Measurements from ENCODE around the gene STARD13.

STARD13 gene

DNA sequence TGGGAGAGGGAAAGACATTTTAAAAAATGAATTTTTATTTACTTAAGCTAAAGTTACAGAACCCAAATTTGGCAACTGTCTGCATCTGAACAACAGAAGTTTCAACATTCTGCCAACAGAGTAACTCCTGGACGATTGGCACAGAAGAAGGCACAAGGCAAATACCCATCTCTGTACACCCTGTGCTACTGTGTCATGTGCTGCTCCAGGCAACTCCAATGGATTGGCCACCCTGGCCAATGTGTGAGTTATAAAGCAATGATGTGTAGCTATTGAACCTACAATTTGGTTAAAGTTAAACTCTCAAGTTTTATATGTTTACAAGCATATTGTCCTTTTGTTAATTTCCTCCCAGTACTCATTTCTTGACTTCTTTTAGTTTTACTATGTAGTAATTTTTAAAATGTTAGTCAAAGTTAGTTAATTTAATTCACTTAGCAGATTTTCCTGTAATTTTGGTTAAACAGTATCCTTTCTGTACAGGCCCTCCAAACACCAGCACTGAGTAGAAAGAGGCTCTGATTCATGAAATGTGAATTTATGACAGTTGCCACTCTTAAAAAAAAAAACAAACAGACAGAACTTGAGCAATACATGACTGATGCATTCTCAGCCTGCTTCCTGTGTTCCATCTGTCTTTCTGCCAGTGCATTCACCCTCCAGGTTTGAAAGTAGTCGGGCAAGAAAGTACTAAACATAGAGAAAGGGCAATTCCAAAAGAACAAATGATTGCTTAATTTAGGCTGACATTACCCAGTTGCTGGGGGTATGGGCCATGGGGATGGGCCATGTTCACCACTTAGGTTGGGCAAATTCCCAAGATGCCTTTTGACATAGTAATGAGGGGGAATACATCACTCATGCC lies 5.9 kb downstream of the STARD13 start:
- no peak for DNase-seq
- no peaks in the 10 kb centered on the region for H3K79me2 ChIP-seq (ENCODE audit: low read length)

DNA sequence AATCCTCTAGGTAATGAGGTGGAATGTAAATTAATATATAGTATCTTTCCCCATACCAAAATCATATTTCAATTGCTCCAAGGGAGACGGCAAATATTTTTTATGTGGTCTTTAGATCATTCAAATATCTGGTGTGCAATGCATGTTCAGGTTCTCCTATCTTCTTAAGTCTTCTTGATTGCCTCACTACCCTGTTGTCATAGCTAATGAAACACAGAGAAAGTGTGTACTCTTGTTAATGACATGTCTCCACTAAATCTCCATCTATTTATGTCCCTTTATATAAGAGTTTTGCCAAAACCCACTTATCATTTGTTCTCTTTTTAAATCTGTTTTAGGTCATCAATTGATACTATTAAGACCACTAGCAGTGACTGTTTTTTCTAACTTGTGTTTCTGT lies 6.6 kb downstream of the STARD13 start:
- Histone ChIP-seq H3F3A (ENCODE audit: insufficient read depth, low read length) (no peaks in the 10 kb centered on the region), H3K9me3 (replicated peaks; ENCODE audit: insufficient read depth, low read length) (no peaks in the 10 kb centered on the region), H3K4me3 (ENCODE audit: low read length) (no peak overlapping the region), H3K27ac (ENCODE audit: low read length) (no peak overlapping the region), H4K20me1 (ENCODE audit: insufficient read depth, low read length) (no peaks in the 10 kb centered on the region), H3K4me1 (ENCODE audit: low read length) (no peaks in the 10 kb centered on the region), H3K9me2 (replicated peaks; ENCODE audit: insufficient read depth, low read length) (no peaks in the 10 kb centered on the region), H3K9ac (ENCODE audit: low read length) (no peak overlapping the region), H2AFZ (ENCODE audit: low read length) (no peak overlapping the region), H3K27me3 (replicated peaks; ENCODE audit: insufficient read depth, low read length) (no peaks in the 10 kb centered on the region), H3K79me2 (ENCODE audit: low read length) (no peaks in the 10 kb centered on the region), H3K36me3 (replicated peaks; ENCODE audit: insufficient read depth, low read length) (no peaks in the 10 kb centered on the region), H3K4me2 (ENCODE audit: low read depth, low read length) (no peak overlapping the region)
- TF ChIP-seq EZH2phosphoT487 (IDR thresholded peaks at IDR 0.05; ENCODE audit: low read length) (no peak), EZH2 (optimal IDR thresholded peaks at IDR 0.05; ENCODE audit: low read depth, low read length) (no peak)
- TF ChIP-seq, protein P1, sequence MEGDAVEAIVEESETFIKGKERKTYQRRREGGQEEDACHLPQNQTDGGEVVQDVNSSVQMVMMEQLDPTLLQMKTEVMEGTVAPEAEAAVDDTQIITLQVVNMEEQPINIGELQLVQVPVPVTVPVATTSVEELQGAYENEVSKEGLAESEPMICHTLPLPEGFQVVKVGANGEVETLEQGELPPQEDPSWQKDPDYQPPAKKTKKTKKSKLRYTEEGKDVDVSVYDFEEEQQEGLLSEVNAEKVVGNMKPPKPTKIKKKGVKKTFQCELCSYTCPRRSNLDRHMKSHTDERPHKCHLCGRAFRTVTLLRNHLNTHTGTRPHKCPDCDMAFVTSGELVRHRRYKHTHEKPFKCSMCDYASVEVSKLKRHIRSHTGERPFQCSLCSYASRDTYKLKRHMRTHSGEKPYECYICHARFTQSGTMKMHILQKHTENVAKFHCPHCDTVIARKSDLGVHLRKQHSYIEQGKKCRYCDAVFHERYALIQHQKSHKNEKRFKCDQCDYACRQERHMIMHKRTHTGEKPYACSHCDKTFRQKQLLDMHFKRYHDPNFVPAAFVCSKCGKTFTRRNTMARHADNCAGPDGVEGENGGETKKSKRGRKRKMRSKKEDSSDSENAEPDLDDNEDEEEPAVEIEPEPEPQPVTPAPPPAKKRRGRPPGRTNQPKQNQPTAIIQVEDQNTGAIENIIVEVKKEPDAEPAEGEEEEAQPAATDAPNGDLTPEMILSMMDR (IDR thresholded peaks at IDR 0.05; ENCODE audit: low read length): no peak
- no peak for DNase-seq

More for the DNA sequence above, 5.9 kb downstream of the STARD13 start:
- no peaks in the 10 kb centered on the region for H3K4me1 ChIP-seq (ENCODE audit: low read length)
- TF ChIP-seq EZH2phosphoT487 (IDR thresholded peaks at IDR 0.05; ENCODE audit: low read length): no peak
- no peak for TF ChIP-seq EZH2 (optimal IDR thresholded peaks at IDR 0.05; ENCODE audit: low read depth, low read length)
- TF ChIP-seq, protein P1 (IDR thresholded peaks at IDR 0.05; ENCODE audit: low read length): no peak
- no peaks in the 10 kb centered on the region for H3F3A ChIP-seq (ENCODE audit: insufficient read depth, low read length)
- H3K36me3 ChIP-seq (replicated peaks; ENCODE audit: insufficient read depth, low read length): no peaks in the 10 kb centered on the region
- no peak overlapping the region for H3K4me2 ChIP-seq (ENCODE audit: low read depth, low read length)
- H3K27me3 ChIP-seq (replicated peaks; ENCODE audit: insufficient read depth, low read length): no peaks in the 10 kb centered on the region
- H3K9me2 ChIP-seq (replicated peaks; ENCODE audit: insufficient read depth, low read length): no peaks in the 10 kb centered on the region
- no peak overlapping the region for H3K9ac ChIP-seq (ENCODE audit: low read length)
- H2AFZ ChIP-seq (ENCODE audit: low read length): no peak overlapping the region
- no peak overlapping the region for H3K4me3 ChIP-seq (ENCODE audit: low read length)
- no peak overlapping the region for H3K27ac ChIP-seq (ENCODE audit: low read length)
- no peaks in the 10 kb centered on the region for H4K20me1 ChIP-seq (ENCODE audit: insufficient read depth, low read length)
- H3K9me3 ChIP-seq (replicated peaks; ENCODE audit: insufficient read depth, low read length): no peaks in the 10 kb centered on the region

DNA sequence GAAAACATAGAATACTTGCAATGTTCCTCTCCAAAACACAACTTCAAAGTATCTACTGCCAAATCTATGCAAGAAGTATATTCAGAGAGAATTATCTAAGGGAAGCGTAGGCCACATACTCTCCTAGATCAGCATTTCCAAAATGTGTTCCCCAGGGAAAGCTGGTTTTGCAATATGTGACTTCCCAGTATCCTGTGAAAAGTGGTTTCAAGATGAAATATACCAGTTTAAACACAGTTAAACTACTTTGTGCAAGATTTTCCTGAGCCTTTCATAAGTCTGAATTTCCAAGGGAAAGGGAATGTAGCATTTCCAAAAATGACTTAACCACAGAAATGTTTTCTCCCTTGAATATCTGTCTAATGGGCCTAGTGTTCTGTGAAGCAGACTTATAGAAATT lies 7.6 kb downstream of the STARD13 start:
- Histone ChIP-seq H3K4me3 (ENCODE audit: low read length) (no peak overlapping the region), H4K20me1 (ENCODE audit: insufficient read depth, low read length) (no peaks in the 10 kb centered on the region), H3K9me2 (replicated peaks; ENCODE audit: insufficient read depth, low read length) (no peaks in the 10 kb centered on the region), H3F3A (ENCODE audit: insufficient read depth, low read length) (no peaks in the 10 kb centered on the region), H3K36me3 (replicated peaks; ENCODE audit: insufficient read depth, low read length) (no peaks in the 10 kb centered on the region), H2AFZ (ENCODE audit: low read length) (no peak overlapping the region), H3K79me2 (ENCODE audit: low read length) (no peaks in the 10 kb centered on the region), H3K9me3 (replicated peaks; ENCODE audit: insufficient read depth, low read length) (no peaks in the 10 kb centered on the region), H3K4me1 (ENCODE audit: low read length) (no peaks in the 10 kb centered on the region), H3K4me2 (ENCODE audit: low read depth, low read length) (no peak overlapping the region), H3K27ac (ENCODE audit: low read length) (no peak overlapping the region), H3K27me3 (replicated peaks; ENCODE audit: insufficient read depth, low read length) (no peaks in the 10 kb centered on the region), H3K9ac (ENCODE audit: low read length) (no peak overlapping the region)
- TF ChIP-seq, protein P1 (IDR thresholded peaks at IDR 0.05; ENCODE audit: low read length): no peak
- no peak for TF ChIP-seq EZH2phosphoT487 (IDR thresholded peaks at IDR 0.05; ENCODE audit: low read length)
- no peak for TF ChIP-seq EZH2 (optimal IDR thresholded peaks at IDR 0.05; ENCODE audit: low read depth, low read length)
- no peak for DNase-seq

Measured in MM.1S (cell line).